GM10847 (cell line): ENCODE results near the gene GPR25.

Source experiments
- POLR2A ChIP-seq: IDR thresholded peaks from 2 replicates; pipeline ENCODE4 v1.6.1; 2011; ENCODE audit not compliant: insufficient read length; ENCODE audit errors: extremely low read depth

GPR25 gene

GRCh38 chr1:200887036-200887435 is 14.3 kb downstream of the GPR25 start:
- TF ChIP-seq POLR2A, result no peak

GRCh38 chr1:200887772-200888348 is 15.1 kb downstream of the GPR25 start:
- TF ChIP-seq POLR2A, result no peak

DNA sequence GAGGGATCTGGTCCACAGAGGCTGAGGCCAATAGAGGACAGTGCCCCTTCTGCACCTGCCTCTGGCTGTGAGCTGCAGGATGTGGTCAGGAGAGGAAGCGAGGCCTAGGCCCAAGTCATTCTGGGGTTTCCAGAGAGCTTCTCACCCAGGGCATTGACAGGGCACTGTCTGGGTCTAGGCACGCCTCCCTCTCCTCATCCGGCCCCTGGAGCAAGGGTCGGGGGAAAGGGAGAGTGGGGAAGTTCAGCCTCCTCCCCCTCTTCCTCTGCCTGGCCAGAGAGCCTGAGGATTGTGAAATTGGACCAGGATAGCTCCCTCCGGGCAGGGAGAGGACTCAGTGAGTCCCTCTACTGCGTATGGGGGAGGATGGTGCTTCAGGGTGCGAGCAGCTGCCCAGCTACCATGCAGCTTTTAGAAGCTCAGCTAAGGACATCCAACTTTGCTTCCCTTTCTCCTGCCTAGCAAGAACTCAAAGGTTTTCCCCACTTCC is 15.6 kb downstream of the GPR25 start:
- TF ChIP-seq POLR2A, result peak; percentile 68

GRCh38 chr1:200889571-200889970 is 16.8 kb downstream of the GPR25 start:
- TF ChIP-seq POLR2A, result no peak

GRCh38 chr1:200890027-200890426 is 17.2 kb downstream of the GPR25 start:
- TF ChIP-seq POLR2A, result no peak

- TF ChIP-seq POLR2A, result peak; percentile 30
These were observed 18.3 kb downstream of the GPR25 start for GRCh38 chr1:200890818-200891773.

DNA sequence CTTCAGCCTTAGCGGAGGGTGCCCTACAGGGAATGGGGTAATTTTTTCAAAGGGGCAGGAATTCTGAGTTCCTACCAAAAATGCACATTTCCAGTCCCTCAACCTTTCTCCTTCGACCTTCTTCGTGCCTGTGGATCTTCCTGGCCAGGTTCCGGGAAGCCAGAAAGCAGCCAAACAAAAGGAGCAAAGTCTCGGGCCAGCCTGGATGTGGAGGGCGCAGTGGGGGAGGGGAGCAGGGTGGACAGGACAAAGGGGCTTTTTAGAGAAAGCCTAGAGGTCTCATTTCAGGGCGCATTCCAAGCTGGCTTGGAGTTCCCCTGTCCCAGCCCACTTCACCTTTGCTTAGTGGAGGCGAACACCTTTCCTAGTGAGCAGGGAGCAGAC is 19.0 kb downstream of the GPR25 start:
- no peak for TF ChIP-seq POLR2A

DNA sequence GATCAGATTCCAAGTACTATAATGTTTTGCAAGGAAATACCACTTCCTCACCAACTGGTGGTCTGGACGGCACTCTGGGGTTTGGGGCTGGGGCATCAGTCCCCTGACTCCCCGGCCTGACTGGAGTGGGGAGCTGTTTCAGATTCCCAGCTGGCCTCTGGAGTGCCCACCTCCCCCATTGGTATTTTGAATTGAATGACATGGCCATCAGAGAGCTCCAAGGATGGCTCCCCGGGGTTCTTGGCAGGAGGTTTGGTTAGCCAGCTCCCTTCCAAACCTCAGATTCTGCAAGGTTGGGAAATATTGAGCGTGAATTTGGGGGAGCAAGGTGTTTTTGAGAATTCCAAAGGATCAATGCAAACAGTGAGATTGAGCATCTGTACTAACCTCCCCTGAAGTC is 19.8 kb downstream of the GPR25 start:
- TF ChIP-seq POLR2A, result no peak

- TF ChIP-seq POLR2A, result no peak
These were observed 20.2 kb downstream of the GPR25 start for GRCh38 chr1:200892958-200893357.

DNA sequence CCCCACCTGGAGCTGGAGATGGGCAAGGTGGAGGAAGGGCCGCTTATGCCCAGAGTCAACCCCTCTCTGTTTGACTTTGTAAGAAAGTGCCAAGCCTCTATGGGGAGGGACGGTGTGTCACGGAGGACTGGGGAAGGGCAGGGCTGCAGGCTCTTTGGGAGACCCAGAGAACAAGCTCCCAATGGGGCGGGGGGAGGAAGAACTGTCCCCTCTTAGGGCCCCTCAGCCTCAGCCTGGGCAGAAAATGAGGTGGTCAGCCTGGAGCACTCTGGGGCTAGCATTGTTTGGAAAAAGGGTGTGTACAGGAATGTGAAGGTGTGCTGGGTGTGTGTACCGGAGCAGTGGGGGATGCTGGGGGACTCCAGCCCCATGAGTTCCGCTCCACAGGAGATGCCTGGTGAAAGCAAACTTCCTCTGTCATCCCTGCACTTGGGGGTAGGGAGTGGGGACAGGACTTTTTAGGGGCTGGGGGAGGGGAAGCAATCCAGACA is 20.7 kb downstream of the GPR25 start:
- TF ChIP-seq POLR2A, result no peak

DNA sequence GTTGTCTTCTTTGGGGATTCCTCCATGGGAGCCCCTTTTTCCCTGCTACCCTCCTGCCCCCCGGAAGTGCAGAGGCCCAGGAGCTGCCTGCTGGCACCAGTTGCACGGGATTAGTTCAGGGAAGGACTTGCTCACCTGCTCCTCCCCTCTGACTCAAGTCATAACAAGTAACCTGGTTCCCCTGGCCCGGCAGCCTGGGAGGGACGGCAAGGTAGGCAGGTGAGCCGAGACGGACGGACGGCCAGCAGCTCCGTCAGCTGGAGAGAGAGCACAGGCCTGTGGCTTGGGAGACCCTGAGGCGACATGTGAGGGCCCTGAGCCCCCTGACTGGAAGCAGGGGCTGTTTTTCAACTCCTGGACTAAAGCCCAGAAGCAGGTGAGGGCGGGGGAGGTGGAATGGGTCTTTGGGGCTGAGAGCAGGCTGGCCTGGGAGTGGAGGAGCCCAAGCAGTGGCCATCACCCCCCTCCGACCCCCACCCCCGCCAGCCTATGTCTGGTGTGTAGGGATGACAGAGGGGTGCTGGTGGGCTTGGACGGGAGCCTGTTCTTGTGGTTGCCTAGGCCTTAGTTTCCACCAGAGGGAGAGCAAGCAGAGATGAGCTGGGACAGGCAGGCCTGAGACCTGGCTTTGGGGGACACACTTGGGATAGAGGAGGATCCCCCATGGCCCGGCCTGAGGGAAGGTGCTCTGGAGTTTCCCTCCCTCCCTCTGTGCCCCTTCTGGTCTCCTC is 22.1 kb downstream of the GPR25 start, which contains the start of gene INAVA:
Gene INAVA, plus strand, starts transcription at position 189 of the 731 bp plus-strand sequence. CDS start 3,501 bp downstream, outside the sequence.
- no peak for TF ChIP-seq POLR2A

DNA sequence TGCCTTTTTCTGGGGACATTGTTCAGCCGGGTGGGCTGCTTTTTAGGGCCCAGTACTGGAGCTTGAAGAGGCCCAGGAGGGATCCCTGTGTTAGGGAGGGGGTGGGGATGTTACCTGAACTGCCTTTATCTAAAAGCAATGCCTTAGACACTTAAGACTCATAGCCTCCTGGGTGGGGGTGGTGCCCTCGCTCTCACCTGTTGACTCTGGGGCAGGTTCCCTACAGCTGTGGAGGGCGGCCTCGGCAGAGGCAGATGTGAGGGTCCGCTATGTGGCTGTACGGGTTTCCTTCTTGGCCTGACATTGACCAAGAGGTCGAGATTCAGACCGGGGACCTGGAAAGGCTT is 22.6 kb downstream of the GPR25 start:
- no peak for TF ChIP-seq POLR2A

- no peak for TF ChIP-seq POLR2A
These were observed 23.2 kb downstream of the GPR25 start for GRCh38 chr1:200895801-200896530.

DNA sequence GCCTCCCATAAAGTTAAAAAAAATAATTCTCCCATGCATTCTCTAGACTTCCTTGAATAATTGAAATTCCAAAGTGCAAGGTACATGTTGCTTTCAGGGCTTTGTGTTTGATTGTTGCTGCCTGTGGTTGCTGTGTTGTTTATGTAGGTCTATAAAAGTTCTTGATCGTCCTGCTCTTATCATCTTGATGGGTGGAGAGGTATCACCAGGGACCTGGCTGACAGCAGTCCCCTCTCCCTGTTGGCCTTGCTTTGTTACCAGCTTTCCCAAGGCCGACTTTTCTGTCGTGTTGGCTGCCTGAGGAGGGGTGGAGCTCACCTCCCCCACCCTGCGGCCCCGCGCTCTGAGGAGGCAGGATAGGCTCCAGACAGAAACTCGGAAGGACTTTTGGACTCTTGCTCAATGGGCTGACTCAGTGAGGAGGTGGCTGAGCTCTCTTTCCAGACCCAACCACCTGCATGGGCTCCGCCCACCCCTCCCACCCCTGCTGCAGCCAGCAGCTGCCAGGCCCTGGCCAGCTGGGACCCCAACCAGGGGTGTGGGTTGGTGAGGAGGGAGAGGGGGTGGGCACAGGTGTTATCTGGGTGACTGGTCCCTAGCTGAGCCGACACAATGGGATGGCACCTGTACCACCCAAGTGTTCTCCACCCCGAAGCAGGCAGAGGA is 23.9 kb downstream of the GPR25 start:
- no peak for TF ChIP-seq POLR2A
